Fibroblast of skin of abdomen (primary cell): Measurements from ENCODE around the gene OBSL1.

ENCODE experiments used
- DNase-seq: peaks from one replicate; pipeline ENCODE4 v3.0.0-alpha.2; 2013

Gene OBSL1

GRCh38 chr2:219511547-219512325, 59.6 kb downstream of the OBSL1 start:
- no peak for DNase-seq

- DNase-seq: no peak
Measured at GRCh38 chr2:219510512-219511135, 60.7 kb downstream of the OBSL1 start.

GRCh38 chr2:219509780-219510511, 61.4 kb downstream of the OBSL1 start:
- peak; percentile 42 for DNase-seq

GRCh38 chr2:219508971-219509779, 62.2 kb downstream of the OBSL1 start:
- no peak for DNase-seq

GRCh38 chr2:219508444-219508734, 63.0 kb downstream of the OBSL1 start:
- no peak for DNase-seq

GRCh38 chr2:219507581-219508443, 63.5 kb downstream of the OBSL1 start:
- DNase-seq: no peak

- DNase-seq: no peak
Measured at GRCh38 chr2:219506802-219507526, 64.4 kb downstream of the OBSL1 start.

- DNase-seq: no peak
Measured at GRCh38 chr2:219506153-219506801, 65.1 kb downstream of the OBSL1 start.

- no peak for DNase-seq
Measured at GRCh38 chr2:219505585-219505984, 65.8 kb downstream of the OBSL1 start.

GRCh38 chr2:219502618-219503017, 68.7 kb downstream of the OBSL1 start:
- DNase-seq: no peak

- DNase-seq: no peak
Measured at GRCh38 chr2:219501849-219502248, 69.5 kb downstream of the OBSL1 start.
